Ovary (tissue), 3 donors: Measurements from ENCODE around the gene PRCD.

Experiments used
- CTCF ChIP-seq, 3 donors: fragments of 450-650 bp in 2 of 3; fragments of 200-600 bp in 1 of 3; IDR thresholded peaks; one replicate each; pipeline versions ENCODE4 v1.5.1 to v1.8.0; 2016 to 2022; ENCODE audit warnings: antibody characterized with exemption in 3 of 3, mild to moderate bottlenecking in 1 of 3
- EP300 ChIP-seq: sonication (generic); formaldehyde crosslinking; IDR thresholded peaks from one replicate; pipeline ENCODE4 v1.6.1; 2017; ENCODE audit warnings: antibody characterized with exemption
- POLR2A ChIP-seq: fragments of 450-650 bp; IDR thresholded peaks from one replicate; pipeline ENCODE4 v1.6.1; 2017; ENCODE audit warnings: antibody characterized with exemption, mild to moderate bottlenecking, moderate library complexity
- donor health status: DM: no; HTN: no; CAD: no.

- no peak for TF ChIP-seq EP300
- no peak for TF ChIP-seq CTCF (IDR thresholded peaks at IDR 0.05)
- no peak for TF ChIP-seq POLR2A
Measured at GRCh38 chr17:76530811-76531485, 8.9 kb upstream of the PRCD start.
